HL-60 (cell line): ENCODE data around the gene CSF1R.

ENCODE experiments used
- DNase-seq, 2 experiments: peaks; one replicate each; pipeline ENCODE4 v3.0.0-alpha.2; 2010 to 2020; ENCODE audit warnings: low read depth in 1 of 2, low spot score in 1 of 2
- H3K27ac ChIP-seq: fragments of 250-450 bp; sonication (Bioruptor Pico); replicated peaks from 2 replicates; pipeline ENCODE4 v1.5.1; 2020; ENCODE audit warnings: mild to moderate bottlenecking, moderate library complexity
- H3K27me3 ChIP-seq: fragments of 250-450 bp; sonication (Bioruptor Pico); 2 replicates; pipeline ENCODE4 v1.5.1; 2021; ENCODE audit warnings: mild to moderate bottlenecking, moderate library complexity; ENCODE audit not compliant: insufficient read depth, poor library complexity, severe bottlenecking
- H3K4me3 ChIP-seq: replicated peaks from 2 replicates; pipeline ENCODE4 v1.5.1; 2011; ENCODE audit warnings: mild to moderate bottlenecking, control low read depth, low read length; ENCODE audit not compliant: insufficient read depth
- GABPA ChIP-seq: IDR thresholded peaks from 2 replicates; pipeline ENCODE4 v1.6.1; 2012; ENCODE audit warnings: low read depth
- POLR2AphosphoS5 ChIP-seq: IDR thresholded peaks from 2 replicates; pipeline ENCODE4 v1.6.1; 2012; ENCODE audit warnings: low read depth
- SPI1 ChIP-seq: IDR thresholded peaks from 2 replicates; pipeline ENCODE4 v1.6.1; 2012; ENCODE audit warnings: low read depth, mild to moderate bottlenecking, borderline replicate concordance
- TF ChIP-seq, protein P1 (sequence below): IDR thresholded peaks from one replicate; pipeline ENCODE4 v1.5.1; 2011; ENCODE audit warnings: low read length, control low read depth, inconsistent platforms; ENCODE audit not compliant: insufficient read depth
- TF ChIP-seq, protein P2 (sequence below): IDR thresholded peaks from 2 replicates; pipeline ENCODE4 v1.6.1; 2012; ENCODE audit warnings: low read depth; ENCODE audit not compliant: insufficient replicate concordance

Gene CSF1R

DNA sequence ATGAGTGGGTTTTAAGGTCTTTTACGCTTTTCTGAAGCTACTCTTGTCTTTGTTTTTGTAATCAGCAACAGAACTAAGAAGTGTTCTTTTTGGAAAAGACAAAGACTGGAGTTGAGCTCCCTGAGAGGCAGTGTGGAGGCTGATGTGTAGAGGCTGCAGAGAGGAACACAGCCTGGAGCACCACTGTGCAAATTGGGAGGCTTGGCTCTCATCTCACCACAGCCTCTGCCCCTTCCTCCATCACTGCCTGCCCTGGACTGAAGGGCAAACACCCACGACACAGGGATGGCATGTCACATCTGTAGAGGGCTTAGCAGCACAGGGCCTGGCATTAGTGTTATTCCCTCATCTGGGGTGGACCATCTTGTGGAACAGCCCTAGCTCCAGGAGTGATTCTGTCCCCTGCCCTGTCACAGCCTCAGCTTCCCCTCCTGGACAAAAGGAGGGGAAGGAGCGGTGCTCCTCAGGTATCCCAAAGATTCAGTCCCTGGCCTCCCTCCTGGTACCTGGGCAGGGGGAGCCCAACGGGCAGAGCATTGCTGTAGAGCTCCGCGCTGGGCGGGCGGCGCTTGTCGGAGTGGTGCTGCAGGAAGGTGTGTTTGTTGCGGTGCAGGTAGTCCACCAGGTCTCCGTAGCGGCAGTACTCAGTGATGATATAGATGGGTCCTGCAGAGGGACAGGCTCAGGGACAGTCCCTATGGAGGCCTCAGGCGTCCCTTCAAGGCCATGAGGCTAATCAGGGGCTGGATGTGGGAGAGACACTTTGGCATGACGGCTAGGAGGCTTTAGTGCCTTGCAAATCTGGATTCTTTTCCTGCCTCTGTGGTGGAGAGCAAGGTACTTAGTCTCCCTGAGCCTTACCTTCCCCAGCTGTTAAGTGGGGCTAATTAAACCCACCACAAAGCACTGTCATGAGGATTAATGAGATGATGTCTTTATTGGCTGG, 36.5 kb upstream of the CSF1R start:
- no peak overlapping the region for H3K27ac ChIP-seq
- no peak overlapping the region for H3K4me3 ChIP-seq
- H3K27me3 ChIP-seq, result no peaks in the 10 kb centered on the region
- no peak for DNase-seq
- TF ChIP-seq POLR2AphosphoS5 (no peak), SPI1 (no peak), GABPA (no peak)
- TF ChIP-seq, protein P1, sequence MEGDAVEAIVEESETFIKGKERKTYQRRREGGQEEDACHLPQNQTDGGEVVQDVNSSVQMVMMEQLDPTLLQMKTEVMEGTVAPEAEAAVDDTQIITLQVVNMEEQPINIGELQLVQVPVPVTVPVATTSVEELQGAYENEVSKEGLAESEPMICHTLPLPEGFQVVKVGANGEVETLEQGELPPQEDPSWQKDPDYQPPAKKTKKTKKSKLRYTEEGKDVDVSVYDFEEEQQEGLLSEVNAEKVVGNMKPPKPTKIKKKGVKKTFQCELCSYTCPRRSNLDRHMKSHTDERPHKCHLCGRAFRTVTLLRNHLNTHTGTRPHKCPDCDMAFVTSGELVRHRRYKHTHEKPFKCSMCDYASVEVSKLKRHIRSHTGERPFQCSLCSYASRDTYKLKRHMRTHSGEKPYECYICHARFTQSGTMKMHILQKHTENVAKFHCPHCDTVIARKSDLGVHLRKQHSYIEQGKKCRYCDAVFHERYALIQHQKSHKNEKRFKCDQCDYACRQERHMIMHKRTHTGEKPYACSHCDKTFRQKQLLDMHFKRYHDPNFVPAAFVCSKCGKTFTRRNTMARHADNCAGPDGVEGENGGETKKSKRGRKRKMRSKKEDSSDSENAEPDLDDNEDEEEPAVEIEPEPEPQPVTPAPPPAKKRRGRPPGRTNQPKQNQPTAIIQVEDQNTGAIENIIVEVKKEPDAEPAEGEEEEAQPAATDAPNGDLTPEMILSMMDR, result no peak
- TF ChIP-seq, protein P2, sequence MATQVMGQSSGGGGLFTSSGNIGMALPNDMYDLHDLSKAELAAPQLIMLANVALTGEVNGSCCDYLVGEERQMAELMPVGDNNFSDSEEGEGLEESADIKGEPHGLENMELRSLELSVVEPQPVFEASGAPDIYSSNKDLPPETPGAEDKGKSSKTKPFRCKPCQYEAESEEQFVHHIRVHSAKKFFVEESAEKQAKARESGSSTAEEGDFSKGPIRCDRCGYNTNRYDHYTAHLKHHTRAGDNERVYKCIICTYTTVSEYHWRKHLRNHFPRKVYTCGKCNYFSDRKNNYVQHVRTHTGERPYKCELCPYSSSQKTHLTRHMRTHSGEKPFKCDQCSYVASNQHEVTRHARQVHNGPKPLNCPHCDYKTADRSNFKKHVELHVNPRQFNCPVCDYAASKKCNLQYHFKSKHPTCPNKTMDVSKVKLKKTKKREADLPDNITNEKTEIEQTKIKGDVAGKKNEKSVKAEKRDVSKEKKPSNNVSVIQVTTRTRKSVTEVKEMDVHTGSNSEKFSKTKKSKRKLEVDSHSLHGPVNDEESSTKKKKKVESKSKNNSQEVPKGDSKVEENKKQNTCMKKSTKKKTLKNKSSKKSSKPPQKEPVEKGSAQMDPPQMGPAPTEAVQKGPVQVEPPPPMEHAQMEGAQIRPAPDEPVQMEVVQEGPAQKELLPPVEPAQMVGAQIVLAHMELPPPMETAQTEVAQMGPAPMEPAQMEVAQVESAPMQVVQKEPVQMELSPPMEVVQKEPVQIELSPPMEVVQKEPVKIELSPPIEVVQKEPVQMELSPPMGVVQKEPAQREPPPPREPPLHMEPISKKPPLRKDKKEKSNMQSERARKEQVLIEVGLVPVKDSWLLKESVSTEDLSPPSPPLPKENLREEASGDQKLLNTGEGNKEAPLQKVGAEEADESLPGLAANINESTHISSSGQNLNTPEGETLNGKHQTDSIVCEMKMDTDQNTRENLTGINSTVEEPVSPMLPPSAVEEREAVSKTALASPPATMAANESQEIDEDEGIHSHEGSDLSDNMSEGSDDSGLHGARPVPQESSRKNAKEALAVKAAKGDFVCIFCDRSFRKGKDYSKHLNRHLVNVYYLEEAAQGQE, result no peak

DNA sequence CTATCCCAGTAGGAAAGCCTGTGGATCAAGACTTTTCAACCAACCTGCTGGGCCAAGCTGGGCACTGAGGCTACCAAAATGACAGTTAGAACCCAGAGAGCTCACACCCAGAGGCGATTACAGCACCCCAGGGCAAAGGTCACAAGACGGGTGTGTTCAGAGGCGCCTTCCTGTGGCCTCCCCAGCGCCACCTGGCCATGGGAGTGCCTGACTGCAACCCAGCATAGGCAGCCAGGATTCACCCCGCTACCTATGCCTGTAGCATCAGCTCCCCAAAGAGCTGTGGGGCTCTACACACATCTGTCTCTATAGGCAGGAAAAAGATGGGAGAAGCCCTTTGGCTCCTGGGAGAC, 35.8 kb upstream of the CSF1R start:
- DNase-seq, result peak in 1 of 2 experiments; percentile 66
- Histone ChIP-seq H3K27me3 (no peaks in the 10 kb centered on the region), H3K27ac (no peak overlapping the region; the same call in 1 of the 2 replicates), H3K4me3 (no peak overlapping the region)
- TF ChIP-seq, protein P1, result peak; percentile 68
- no peak for TF ChIP-seq POLR2AphosphoS5

DNA sequence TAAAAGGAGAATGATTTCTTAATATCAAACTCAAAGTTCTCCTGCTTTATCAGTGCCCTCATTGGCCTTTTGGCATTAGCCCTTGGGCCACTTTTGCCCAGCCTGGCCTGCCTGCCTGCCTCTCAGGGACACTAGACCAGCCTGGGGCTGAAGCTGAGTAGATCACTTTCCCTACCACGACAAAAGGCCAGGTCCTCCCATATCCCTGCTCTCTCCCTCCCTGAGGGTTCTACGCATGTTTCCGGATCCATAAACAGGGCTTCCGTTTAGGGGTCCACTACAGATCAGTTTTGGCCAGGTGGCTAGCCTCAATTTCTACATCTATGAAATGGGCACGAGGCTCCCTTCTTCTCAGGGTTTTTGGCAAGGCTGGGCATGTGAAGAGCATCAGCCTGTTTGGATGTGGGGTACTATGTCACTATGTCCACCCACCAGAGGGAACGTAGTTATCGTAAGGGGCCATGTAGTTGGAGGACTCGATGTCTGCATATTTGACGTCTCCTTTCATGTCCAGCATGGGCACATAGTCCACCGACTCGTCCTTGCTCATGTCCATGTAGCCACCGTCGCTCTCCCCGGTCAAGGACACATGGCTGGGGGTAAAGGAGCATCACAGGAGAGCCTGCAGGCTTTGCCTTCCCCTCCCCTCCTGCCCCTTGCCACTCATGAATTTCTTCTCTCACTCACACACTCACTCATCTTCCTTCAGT, 35.2 kb upstream of the CSF1R start:
- TF ChIP-seq, protein P1, result no peak
- TF ChIP-seq, protein P2, result no peak
- H3K27me3 ChIP-seq, result no peaks in the 10 kb centered on the region
- no peak overlapping the region; the same call in 1 of the 2 replicates for H3K27ac ChIP-seq
- no peak overlapping the region for H3K4me3 ChIP-seq
- DNase-seq, result no peak
